Activated CD4-positive, alpha-beta memory T cell treated with anti-CD3 and anti-CD28 coated beads, Interleukin-2, amount 10 ng/mL, durations not matched to agents 7 days and 5 days (primary cell): ENCODE results near the gene IDH3A. TPM values are rescaled to one million over a fixed set of nuclear protein-coding genes. Genes with fewer than 3 reads are reported as not detected.

Experiments
- CTCF ChIA-PET: fragments of 350-600 bp; sonication (Branson Sonifier 250); formaldehyde crosslinking; loops from one replicate; lab custom pipeline; 2021; ENCODE audit warnings: antibody characterized with exemption, inconsistent platforms; lab: Charles Lee
- POLR2A ChIA-PET: fragments of 350-600 bp; sonication (Branson Sonifier 250); formaldehyde crosslinking; loops from one replicate; lab custom pipeline; 2021; ENCODE audit warnings: antibody characterized with exemption; lab: Charles Lee
- DNase-seq: peaks from one replicate; pipeline ENCODE4 v3.0.0-alpha.2; 2020
- H3K27ac Mint-ChIP-seq: one replicate; pipeline ENCODE4 v1.8.0; 2021; ENCODE audit warnings: mild to moderate bottlenecking, mixed read lengths
- H3K27me3 Mint-ChIP-seq: one replicate; pipeline ENCODE4 v1.8.0; 2021; ENCODE audit warnings: mixed read lengths
- H3K36me3 Mint-ChIP-seq: one replicate; pipeline ENCODE4 v1.8.0; 2021; ENCODE audit warnings: low read depth, mixed read lengths
- H3K4me1 Mint-ChIP-seq: one replicate; pipeline ENCODE4 v1.8.0; 2021; ENCODE audit warnings: mixed read lengths
- H3K4me3 Mint-ChIP-seq: one replicate; pipeline ENCODE4 v1.8.0; 2021; ENCODE audit warnings: mild to moderate bottlenecking, mixed read lengths
- H3K9me3 Mint-ChIP-seq: one replicate; pipeline ENCODE4 v1.8.0; 2021; ENCODE audit warnings: mixed read lengths
- total RNA-seq, 2 experiments: library from RNA; stranded (reverse); gene quantifications; one replicate each; pipeline ENCODE4 v1.2.3, GENCODE V29; 2021

Gene IDH3A
- total RNA-seq, 2 experiments from 2014 or later, result 73.5 to 85.0 TPM

DNA sequence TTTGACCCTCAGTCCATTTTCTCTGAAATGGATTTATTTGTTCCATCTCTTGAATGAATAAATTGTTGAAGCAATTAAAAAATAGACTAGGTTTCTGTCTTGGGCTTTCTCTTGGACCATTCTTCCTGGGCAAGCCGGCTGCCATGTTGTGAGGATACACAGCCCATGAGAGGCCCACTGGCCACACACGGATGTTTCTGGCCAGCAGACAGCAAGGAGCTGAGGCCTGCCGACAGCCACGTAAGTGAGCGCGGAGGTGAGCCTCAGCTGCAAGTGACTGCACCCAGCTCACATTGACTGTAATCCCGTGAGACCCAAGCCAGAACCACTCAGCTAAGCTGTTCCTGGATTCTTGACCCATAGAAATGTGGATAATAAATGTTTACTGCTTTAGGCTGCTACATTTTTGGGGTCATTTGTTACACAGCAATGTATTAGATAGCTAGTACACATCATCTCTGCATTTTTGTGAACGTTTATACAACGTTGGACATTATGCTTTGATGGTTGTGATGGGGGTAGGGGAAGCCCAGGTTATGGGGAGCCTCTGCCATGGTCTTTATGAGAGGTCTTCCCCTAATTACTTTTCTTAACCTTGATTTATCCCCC lies 22.8 kb downstream of the IDH3A start:
- peaks cover 59% of the 10 kb centered on the region for H3K36me3 Mint-ChIP-seq
- no peak for DNase-seq
- ChIA-PET CTCF (interaction anchor here (1.0 to 3.9 kb wide), 5 partner anchors 24 to 71 kb away, joined by 3 to 16 read pairs (median 5); partner anchors contain the start of gene CIB2), POLR2A (interaction anchor here (1.7 kb wide), 1 partner anchor 23 kb away, joined by 8 read pairs; the partner anchor contains the start of gene IDH3A)
- H3K4me1 Mint-ChIP-seq, result peaks cover 51% of the 10 kb centered on the region
- H3K27ac Mint-ChIP-seq, result no peak overlapping the region
- H3K9me3 Mint-ChIP-seq, result no peaks in the 10 kb centered on the region
- no peaks in the 10 kb centered on the region for H3K27me3 Mint-ChIP-seq
- H3K4me3 Mint-ChIP-seq, result no peak overlapping the region

- POLR2A ChIA-PET, result interaction anchor here (0.8 to 1.5 kb wide), 2 partner anchors 9 to 25 kb away, joined by 3 to 5 read pairs; partner anchors contain the start of gene IDH3A
- CTCF ChIA-PET, result interaction anchor here (1.4 to 3.9 kb wide), 3 partner anchors 43 to 66 kb away, joined by 4 to 16 read pairs (median 5); partner anchors contain the start of gene CIB2
Observed at GRCh38 chr15:78174401-78174800, 25.2 kb downstream of the IDH3A start.

GRCh38 chr15:78175330-78175729 lies 26.2 kb downstream of the IDH3A start:
- peaks cover 31% of the 10 kb centered on the region for H3K36me3 Mint-ChIP-seq
- H3K9me3 Mint-ChIP-seq, result no peaks in the 10 kb centered on the region
- POLR2A ChIA-PET, result interaction anchor here (0.7 kb wide), 1 partner anchor 365 kb away, joined by 3 read pairs; the partner anchor contains the start of gene PSMA4
- H3K4me3 Mint-ChIP-seq, result no peak overlapping the region
- no peak for DNase-seq
- H3K4me1 Mint-ChIP-seq, result peaks cover 31% of the 10 kb centered on the region
- H3K27me3 Mint-ChIP-seq, result no peaks in the 10 kb centered on the region
- CTCF ChIA-PET, result interaction anchor here (1.3 to 3.2 kb wide), 3 partner anchors 9 to 20 kb away, joined by 4 to 17 read pairs (median 5); no protein-coding TSS in a partner anchor
- H3K27ac Mint-ChIP-seq, result no peak overlapping the region

More at GRCh38 chr15:78174401-78174800, 25.2 kb downstream of the IDH3A start:
- H3K4me1 Mint-ChIP-seq, result peaks cover 35% of the 10 kb centered on the region
- no peak overlapping the region for H3K4me3 Mint-ChIP-seq
- peak; percentile 33 for DNase-seq
- H3K9me3 Mint-ChIP-seq, result no peaks in the 10 kb centered on the region
- no peak overlapping the region for H3K27ac Mint-ChIP-seq
- peaks cover 40% of the 10 kb centered on the region for H3K36me3 Mint-ChIP-seq
- H3K27me3 Mint-ChIP-seq, result no peaks in the 10 kb centered on the region

DNA sequence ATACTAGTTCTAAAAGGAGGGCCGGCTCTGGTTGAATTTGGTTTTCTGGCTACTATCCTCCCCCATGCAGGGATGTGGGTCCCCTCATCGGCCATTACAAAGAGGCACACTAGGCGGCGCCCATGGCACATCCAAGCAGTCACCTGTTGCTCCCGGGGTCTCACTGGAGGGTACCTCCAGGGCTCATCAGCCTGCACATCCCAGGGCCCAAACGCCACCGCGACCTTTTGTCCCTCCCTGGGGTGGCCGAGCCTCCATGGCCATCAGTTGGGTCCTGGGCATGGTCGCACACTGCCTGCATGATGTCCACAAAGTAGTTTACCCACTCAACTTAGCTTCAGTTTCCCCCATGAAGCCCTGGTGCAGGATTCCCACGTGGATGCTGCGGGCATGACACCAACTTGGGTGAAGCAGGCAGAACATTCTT lies 28.3 kb downstream of the IDH3A start:
- Mint-ChIP-seq H3K27me3 (no peaks in the 10 kb centered on the region), H3K27ac (no peak overlapping the region), H3K9me3 (no peaks in the 10 kb centered on the region), H3K4me3 (no peak overlapping the region), H3K4me1 (peaks cover 23% of the 10 kb centered on the region), H3K36me3 (peaks cover 11% of the 10 kb centered on the region)
- peak; percentile 49 for DNase-seq
- POLR2A ChIA-PET, result no interaction called here
- CTCF ChIA-PET, result interaction anchor here (0.9 to 3.5 kb wide), 9 partner anchors 8 to 80 kb away, joined by 3 to 17 read pairs (median 4); partner anchors contain the start of gene CIB2

DNA sequence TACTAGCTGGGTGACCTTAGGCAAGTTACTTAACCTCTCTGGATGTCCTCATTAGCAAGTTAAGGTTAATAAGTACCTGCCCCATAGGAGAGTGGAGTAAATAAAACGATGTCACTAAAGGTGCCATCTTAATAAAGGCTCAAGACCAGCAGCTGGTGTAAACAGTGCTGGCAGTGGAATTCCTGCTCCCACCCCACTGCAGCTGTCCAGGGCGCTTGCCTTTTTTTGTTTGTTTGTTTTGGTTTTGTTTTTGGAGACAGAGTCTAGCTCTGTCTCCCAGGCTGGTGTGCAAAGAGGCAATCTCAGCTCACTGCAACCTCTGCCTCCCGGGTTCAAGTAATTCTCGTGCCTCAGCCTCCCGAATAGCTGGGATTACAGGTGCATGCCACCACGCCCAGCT lies 28.9 kb downstream of the IDH3A start:
- Mint-ChIP-seq H3K27ac (no peak overlapping the region), H3K9me3 (no peaks in the 10 kb centered on the region), H3K4me3 (no peak overlapping the region), H3K27me3 (no peaks in the 10 kb centered on the region), H3K36me3 (peaks cover 6% of the 10 kb centered on the region), H3K4me1 (peaks cover 18% of the 10 kb centered on the region)
- no peak for DNase-seq
- POLR2A ChIA-PET, result no interaction called here
- CTCF ChIA-PET, result interaction anchor here (0.9 to 3.5 kb wide), 9 partner anchors 9 to 79 kb away, joined by 3 to 17 read pairs (median 4); partner anchors contain the start of gene CIB2

DNA sequence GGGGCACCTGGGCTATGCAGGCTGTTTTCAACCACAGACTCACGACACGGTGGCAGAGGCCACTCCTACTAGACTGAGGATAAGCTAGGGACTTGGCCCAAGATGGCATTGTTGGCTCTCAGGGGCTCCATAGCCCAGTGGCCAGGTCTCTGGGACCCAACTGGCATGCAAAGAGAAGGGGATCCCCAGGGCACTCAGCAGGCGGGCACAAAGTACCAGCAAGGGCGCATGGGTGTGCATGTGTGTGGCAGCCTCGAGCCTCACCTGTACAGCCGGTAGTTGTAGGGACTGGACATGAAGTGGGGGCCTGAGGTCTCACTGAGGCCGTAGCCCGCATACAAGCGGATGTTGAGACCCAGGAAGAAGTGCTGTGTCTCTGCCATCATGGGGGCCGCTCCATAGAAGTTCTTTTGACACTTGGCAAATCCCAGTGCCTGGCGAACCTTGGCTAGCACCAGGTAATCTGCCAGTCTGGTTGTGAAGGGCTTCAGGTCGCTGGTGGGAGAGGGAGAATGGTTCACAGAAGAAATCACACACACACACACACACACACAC lies 30.2 kb downstream of the IDH3A start:
- ChIA-PET POLR2A (no interaction called here), CTCF (interaction anchor here (0.6 to 3.5 kb wide), 5 partner anchors 16 to 74 kb away, joined by 4 to 17 read pairs (median 6); partner anchors contain the start of gene CIB2)
- peak; percentile 14 for DNase-seq
- Mint-ChIP-seq H3K4me1 (peaks cover 6% of the 10 kb centered on the region), H3K36me3 (no peaks in the 10 kb centered on the region), H3K9me3 (no peaks in the 10 kb centered on the region), H3K27ac (no peak overlapping the region), H3K4me3 (no peak overlapping the region), H3K27me3 (no peaks in the 10 kb centered on the region)

DNA sequence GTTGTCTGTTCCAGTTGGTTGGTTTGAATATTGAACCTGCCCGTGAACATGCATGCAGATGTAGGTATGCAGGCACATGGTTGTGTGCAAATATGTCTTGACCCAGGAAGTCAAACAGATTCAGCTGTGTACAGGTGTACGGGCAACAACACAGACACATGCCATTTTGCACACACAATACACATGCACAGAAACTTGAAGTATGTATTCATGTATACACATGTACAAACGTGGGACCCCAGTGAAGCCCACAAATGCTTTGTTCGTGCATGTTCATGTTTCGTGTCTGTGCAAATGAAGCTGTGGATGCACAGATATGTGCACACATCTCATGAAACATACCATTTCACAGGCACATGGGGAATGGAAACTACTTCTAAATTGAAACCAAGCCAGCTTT lies 30.7 kb downstream of the IDH3A start:
- peak; percentile 2 for DNase-seq
- H3K36me3 Mint-ChIP-seq, result no peaks in the 10 kb centered on the region
- no peaks in the 10 kb centered on the region for H3K9me3 Mint-ChIP-seq
- H3K4me1 Mint-ChIP-seq, result peaks cover 2% of the 10 kb centered on the region
- H3K27me3 Mint-ChIP-seq, result peaks cover 2% of the 10 kb centered on the region
- no peak overlapping the region for H3K27ac Mint-ChIP-seq
- POLR2A ChIA-PET, result no interaction called here
- no peak overlapping the region for H3K4me3 Mint-ChIP-seq
- CTCF ChIA-PET, result interaction anchor here (0.6 to 3.5 kb wide), 4 partner anchors 15 to 67 kb away, joined by 3 to 17 read pairs (median 6); partner anchors contain the start of genes CIB2 and IDH3A

DNA sequence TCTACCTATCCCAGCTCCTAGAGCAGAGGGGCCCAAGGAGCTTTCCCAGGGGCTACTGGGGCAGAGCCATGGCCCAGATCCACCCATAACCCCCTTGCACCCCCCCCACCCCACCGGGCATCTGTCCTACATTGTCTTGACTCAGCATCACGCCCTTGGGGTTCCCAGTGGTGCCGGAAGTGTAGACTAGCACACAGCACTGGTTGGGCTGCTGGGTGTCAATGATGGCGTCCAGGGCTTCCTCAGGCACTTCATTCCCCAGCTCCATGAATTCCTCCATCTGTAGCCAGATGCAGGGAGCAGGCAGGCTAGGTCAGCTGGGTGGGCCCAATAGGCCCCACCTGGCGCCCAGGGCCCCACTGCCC lies 33.2 kb downstream of the IDH3A start:
- Mint-ChIP-seq H3K27me3 (peaks cover 14% of the 10 kb centered on the region), H3K27ac (no peak overlapping the region), H3K4me1 (no peaks in the 10 kb centered on the region), H3K4me3 (no peak overlapping the region), H3K9me3 (peaks cover 3% of the 10 kb centered on the region), H3K36me3 (peaks cover 4% of the 10 kb centered on the region)
- CTCF ChIA-PET, result no interaction called here
- POLR2A ChIA-PET, result no interaction called here
- no peak for DNase-seq

GRCh38 chr15:78182821-78183220 lies 33.7 kb downstream of the IDH3A start:
- peaks cover 3% of the 10 kb centered on the region for H3K9me3 Mint-ChIP-seq
- ChIA-PET CTCF (no interaction called here), POLR2A (no interaction called here)
- DNase-seq, result no peak
- H3K27me3 Mint-ChIP-seq, result peaks cover 14% of the 10 kb centered on the region
- no peak overlapping the region for H3K4me3 Mint-ChIP-seq
- H3K4me1 Mint-ChIP-seq, result no peaks in the 10 kb centered on the region
- H3K36me3 Mint-ChIP-seq, result peaks cover 4% of the 10 kb centered on the region
- H3K27ac Mint-ChIP-seq, result no peak overlapping the region

GRCh38 chr15:78192826-78193594 lies 43.8 kb downstream of the IDH3A start:
- ChIA-PET POLR2A (no interaction called here), CTCF (interaction anchor here (1.2 to 5.3 kb wide), 3 partner anchors 16 to 234 kb away, joined by 4 to 74 read pairs (median 20); partner anchors contain the start of gene CIB2)
- H3K4me1 Mint-ChIP-seq, result no peaks in the 10 kb centered on the region
- no peak overlapping the region for H3K4me3 Mint-ChIP-seq
- H3K27ac Mint-ChIP-seq, result no peak overlapping the region
- H3K27me3 Mint-ChIP-seq, result peaks cover 5% of the 10 kb centered on the region
- H3K36me3 Mint-ChIP-seq, result no peaks in the 10 kb centered on the region
- DNase-seq, result no peak
- no peaks in the 10 kb centered on the region for H3K9me3 Mint-ChIP-seq

GRCh38 chr15:78193731-78194567 lies 44.8 kb downstream of the IDH3A start:
- no peaks in the 10 kb centered on the region for H3K9me3 Mint-ChIP-seq
- POLR2A ChIA-PET, result no interaction called here
- H3K27ac Mint-ChIP-seq, result no peak overlapping the region
- peaks cover 5% of the 10 kb centered on the region for H3K27me3 Mint-ChIP-seq
- no peaks in the 10 kb centered on the region for H3K4me1 Mint-ChIP-seq
- CTCF ChIA-PET, result interaction anchor here (1.2 to 5.3 kb wide), 8 partner anchors 11 to 235 kb away, joined by 4 to 85 read pairs (median 20); partner anchors contain the start of gene CIB2
- no peaks in the 10 kb centered on the region for H3K36me3 Mint-ChIP-seq
- no peak overlapping the region for H3K4me3 Mint-ChIP-seq
- DNase-seq, result no peak

DNA sequence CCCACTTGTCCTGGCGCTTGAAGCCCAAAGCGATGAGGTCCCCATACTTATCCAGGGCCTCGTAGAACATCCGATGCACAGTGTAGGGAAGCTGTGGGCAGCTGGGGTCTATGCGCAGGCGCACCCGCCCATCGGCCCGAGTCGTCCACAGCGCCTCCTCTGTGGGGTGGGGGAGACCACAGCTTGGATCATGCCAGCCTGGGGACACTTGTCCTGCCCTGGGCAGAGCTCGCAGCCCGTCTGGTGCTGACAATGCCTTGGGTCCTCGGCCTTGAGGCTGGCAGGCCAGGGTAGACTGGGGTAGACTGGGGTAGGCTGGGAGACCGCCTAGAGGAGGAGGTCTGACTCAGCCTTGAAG lies 45.4 kb downstream of the IDH3A start:
- no peaks in the 10 kb centered on the region for H3K9me3 Mint-ChIP-seq
- no peak overlapping the region for H3K27ac Mint-ChIP-seq
- ChIA-PET POLR2A (no interaction called here), CTCF (interaction anchor here (1.1 to 5.3 kb wide), 14 partner anchors 9 to 236 kb away, joined by 4 to 85 read pairs (median 12); partner anchors contain the start of gene CIB2)
- no peaks in the 10 kb centered on the region for H3K36me3 Mint-ChIP-seq
- H3K4me3 Mint-ChIP-seq, result no peak overlapping the region
- H3K4me1 Mint-ChIP-seq, result no peaks in the 10 kb centered on the region
- no peak for DNase-seq
- peaks cover 3% of the 10 kb centered on the region for H3K27me3 Mint-ChIP-seq
